Heart left ventricle (tissue), 16 donors: ENCODE data around the gene TNFRSF4. TPM values are rescaled to one million over a fixed set of nuclear protein-coding genes. Genes with fewer than 3 reads are reported as not detected.

Experiments used
- ATAC-seq, 4 donors: fragments of 200-7000 bp; cut with Tn5 transposase; one replicate each; pipeline ENCODE4 v1.9.1; 2020 to 2022; ENCODE audit warnings: moderate library complexity in 4 of 4, mild to moderate bottlenecking in 3 of 4, moderate number of reproducible peaks in 1 of 4
- DNase-seq, 5 donors: peaks; one replicate each; pipeline ENCODE4 v3.0.0-alpha.2; 2020
- H3K27ac ChIP-seq, 12 donors: fragments of 200-600 bp; sonication (generic) in 4 of 12; one replicate each; pipeline versions ENCODE4 v1.5.0 to v1.8.0; 2016 to 2022; ENCODE audit warnings: mild to moderate bottlenecking in 2 of 12
- H3K27me3 ChIP-seq, 9 donors: fragments of 200-600 bp; sonication (generic) in 2 of 9; one replicate each; pipeline versions ENCODE4 v1.5.1 to v1.8.0; 2016 to 2022; ENCODE audit warnings: mild to moderate bottlenecking in 3 of 9
- H3K36me3 ChIP-seq, 9 donors: fragments of 200-600 bp; sonication (generic) in 2 of 9; one replicate each; pipeline versions ENCODE4 v1.5.0 to v1.8.0; 2018 to 2022; ENCODE audit warnings: mild to moderate bottlenecking in 2 of 9
- H3K4me1 ChIP-seq, 12 donors: fragments of 200-600 bp; sonication (generic) in 4 of 12; one replicate each; pipeline versions ENCODE4 v1.5.0 to v1.8.0; 2016 to 2022; ENCODE audit warnings: mild to moderate bottlenecking in 3 of 12
- H3K4me3 ChIP-seq, 12 donors: fragments of 200-600 bp; sonication (generic) in 4 of 12; one replicate each; pipeline versions ENCODE4 v1.5.0 to v1.8.0; 2017 to 2022; ENCODE audit warnings: mild to moderate bottlenecking in 9 of 12, moderate library complexity in 4 of 12
- H3K9me3 ChIP-seq, 12 donors: fragments of 200-600 bp; sonication (generic) in 4 of 12; one replicate each; pipeline versions ENCODE4 v1.5.0 to v1.8.0; 2016 to 2022; ENCODE audit warnings: mild to moderate bottlenecking in 1 of 12
- CTCF ChIP-seq, 12 donors: fragments of 200-600 bp; sonication (generic) in 4 of 12; IDR thresholded peaks; one replicate each; pipeline versions ENCODE4 v1.5.0 to v1.8.0; 2018 to 2022; ENCODE audit warnings: antibody characterized with exemption in 12 of 12, mild to moderate bottlenecking in 5 of 12
- POLR2A ChIP-seq, 2 donors: fragments of 450-650 bp; IDR thresholded peaks; one replicate each; pipeline ENCODE4 v1.6.1; 2017; ENCODE audit warnings: antibody characterized with exemption in 2 of 2, mild to moderate bottlenecking in 2 of 2, moderate library complexity in 2 of 2
- WGBS, 4 donors: extraction: QIAGEN DNeasy Blood & Tissue Kit in 2 of 4; methylation state at CpG; one replicate each; pipeline versions ENCODE4 v1.1.5 to v1.1.7; 2013 to 2018; 5-methylcytosine and 5-hydroxymethylcytosine counted together
- intact Hi-C, 10 donors: fragments of 100-400 bp; cut with DNase I; formaldehyde crosslinking; loops; one replicate each; pipeline versions ENCODE4 v1.11.1 to v1.14.2; 2022
- polyA plus RNA-seq, 2 donors: library from polyadenylated mRNA; stranded (reverse); fragments of 200-250 nt; gene quantifications; one replicate each; pipeline ENCODE4 v1.2.3, GENCODE V29; 2013
- total RNA-seq, 9 donors: library from RNA; depleted of rRNA in 2 of 9; stranded (reverse); fragments of >200 nt in 2 of 9; fragmentation: NEBNext Ultra II Directional in 3 of 9; extraction: Animal tissue kit (Norgen Biotek cat#: 25700) in 3 of 9; gene quantifications; one replicate each; pipeline versions ENCODE4 v1.1.0 to v1.2.4, GENCODE V29; 2016 to 2023
- donor health status: ischemic (EF 13 %, LVEDD 7.1; RV severe dilation, severe dysfunction).
- donor health status: healthy with polysubstance abuse.
- donor health status: DM: no; HTN: yes; CAD: no.
- donor health status: DM: no; HTN: no; CAD: no.
- donor health status: ischemic (EF 25% LVEDD 6.9; RV normal size, moderate dysfunction).
- donor health status: ischemic (EF 25% LVEDD 5.7; RV mildly dilated, moderate dysfunction).
- donor health status: healthy.
- donor health status: DM: yes; HTN: yes; CAD: no.
- donor health status: ischemic (EF 35%, LVEDD 5.7; RV mildly dilated, moderate dysfunction).
- donor health status: nonischemic (EF 11% LVEDD 7.7; RV severe dilation, severe dysfunction).
- donor health status: DM: yes; HTN: yes; CAD: no.
- donor health status: PGD.
- donor health status: ischemic (EF 29% LVEDD 5.4; RV normal size, mild dysfunction).
- donor health status: nonischemic (EF 23%, LVEDD 6.1; RV moderate dilation, normal function).

The TNFRSF4 gene
- total and polyA plus RNA-seq, 11 donors, result 1.1 to 23.8 (median 2.7) TPM

GRCh38 chr1:1232796-1233566 is 19.0 kb upstream of the TNFRSF4 start:
- Histone ChIP-seq H3K4me3 (peak overlapping the region in 10 of 12 donors; percentile 21 to 98 (median 50)), H3K27ac (peak overlapping the region in 2 of 12 donors; percentile 27 to 46), H3K36me3 (peaks cover 0 to 24% (median 9%) of the 10 kb centered on the region in 9 donors), H3K27me3 (peaks cover 0 to 10% (median under 1%) of the 10 kb centered on the region in 9 donors), H3K9me3 (no peaks in the 10 kb centered on the region), H3K4me1 (peaks cover 8 to 55% (median 34%) of the 10 kb centered on the region in 12 donors)
- TF ChIP-seq CTCF (IDR thresholded peaks at IDR 0.05) (no peak), POLR2A (IDR thresholded peaks at IDR 0.05) (no peak)
- intact Hi-C loops, result loop anchor here in 6 of 10 donors (2.0 to 10.0 kb wide), 5 partner anchors 39 to 116 kb away; partner anchors contain the start of genes UBE2J2 (in 3 of the 6) and C1orf159 (in 2 of the 6)
- WGBS, 4 donors, result 77 to 85% (median 81%) methylated on average over 82 to 98 of the region's 98 CpGs
- no peak for DNase-seq
- no peak for ATAC-seq

- Histone ChIP-seq H3K27me3 (peaks cover 0 to 3% (median 0%) of the 10 kb centered on the region in 9 donors), H3K4me3 (peak within 1 kb of the TSS; percentile 81 to 100 (median 98)), H3K9me3 (no peaks in the 10 kb centered on the region), H3K27ac (peak within 1 kb of the TSS; percentile 92 to 99 (median 97)), H3K4me1 (peaks cover 8 to 56% (median 33%) of the 10 kb centered on the region in 12 donors), H3K36me3 (peaks cover 0 to 31% (median 15%) of the 10 kb centered on the region in 9 donors)
- intact Hi-C loops, result loop anchor here in 6 of 10 donors (2.0 to 10.0 kb wide), 5 partner anchors 40 to 115 kb away; partner anchors contain the start of genes UBE2J2 (in 3 of the 6) and C1orf159 (in 2 of the 6)
- DNase-seq (no peak), ATAC-seq (no peak)
- 3 to 20% (median 5%) methylated on average over 33 to 100 of the region's 100 CpGs for WGBS, 4 donors
- TF ChIP-seq CTCF (IDR thresholded peaks at IDR 0.05), result no peak
- no peak for TF ChIP-seq POLR2A (IDR thresholded peaks at IDR 0.05)
These were observed 18.3 kb upstream of the TNFRSF4 start, which contains the start of gene B3GALT6 for GRCh38 chr1:1232208-1232795. TSS of gene B3GALT6 (plus strand) at chr1:1232237. CDS start at chr1:1232279, 42 bp downstream.

- Histone ChIP-seq H3K36me3 (peaks cover 0 to 38% (median 22%) of the 10 kb centered on the region in 9 donors), H3K4me3 (peak within 1 kb of the TSS; percentile 81 to 100 (median 98)), H3K4me1 (peaks cover 8 to 49% (median 31%) of the 10 kb centered on the region in 12 donors), H3K27ac (peak within 1 kb of the TSS; percentile 92 to 99 (median 97)), H3K27me3 (no peaks in the 10 kb centered on the region), H3K9me3 (no peaks in the 10 kb centered on the region)
- TF ChIP-seq CTCF (IDR thresholded peaks at IDR 0.05), result no peak
- no peak for TF ChIP-seq POLR2A (IDR thresholded peaks at IDR 0.05)
- peak; percentile 96 to 98 (median 97) for ATAC-seq
- 0% methylated on average over 18 to 99 of the region's 99 CpGs for WGBS, 4 donors
- intact Hi-C loops, result loop anchor here in 6 of 10 donors (1.0 to 10.0 kb wide), 6 partner anchors 41 to 114 kb away; partner anchors contain the start of genes UBE2J2 (in 3 of the 6) and C1orf159 (in 2 of the 6)
- DNase-seq, result peak; percentile 97 to 99 (median 98)
These were observed 17.7 kb upstream of the TNFRSF4 start, which contains the start of gene SDF4 for GRCh38 chr1:1231400-1232207. TSS of gene SDF4 (minus strand) at chr1:1232001. CDS start at chr1:1228772, 3,229 bp downstream.
